ENCODE results near the gene TMEM131.
"Not testable (repeated sequence)": the region's sequence is repeated elsewhere in the genome, so short reads cannot be mapped to it uniquely, and the experiment has no call there.

The TMEM131 gene

DNA sequence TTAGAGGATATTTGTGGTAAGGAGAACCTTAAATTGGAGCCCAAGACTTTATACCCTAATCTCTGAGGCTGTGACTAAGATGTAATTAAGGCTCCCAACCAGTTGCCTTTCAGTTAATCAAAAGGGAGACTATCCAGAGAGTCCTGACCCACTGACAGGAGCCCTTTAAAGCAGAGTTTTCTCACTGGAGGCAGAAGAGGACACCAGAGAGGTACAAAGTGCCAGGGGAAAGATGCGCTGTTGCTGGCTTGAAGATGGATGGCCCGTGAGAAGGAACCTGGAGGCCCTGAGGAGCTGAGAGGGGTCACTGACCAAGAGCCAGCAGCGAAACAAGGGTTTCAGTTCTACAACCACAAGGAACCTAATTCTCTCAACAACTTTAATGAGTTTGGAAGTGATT is 137.3 kb downstream of the TMEM131 start:
- DNase-seq: no peak
- intact Hi-C loops (cut with DNase I; ENCODE audit: low total_unique reads): no loop called here
- TF ChIP-seq, protein P1, sequence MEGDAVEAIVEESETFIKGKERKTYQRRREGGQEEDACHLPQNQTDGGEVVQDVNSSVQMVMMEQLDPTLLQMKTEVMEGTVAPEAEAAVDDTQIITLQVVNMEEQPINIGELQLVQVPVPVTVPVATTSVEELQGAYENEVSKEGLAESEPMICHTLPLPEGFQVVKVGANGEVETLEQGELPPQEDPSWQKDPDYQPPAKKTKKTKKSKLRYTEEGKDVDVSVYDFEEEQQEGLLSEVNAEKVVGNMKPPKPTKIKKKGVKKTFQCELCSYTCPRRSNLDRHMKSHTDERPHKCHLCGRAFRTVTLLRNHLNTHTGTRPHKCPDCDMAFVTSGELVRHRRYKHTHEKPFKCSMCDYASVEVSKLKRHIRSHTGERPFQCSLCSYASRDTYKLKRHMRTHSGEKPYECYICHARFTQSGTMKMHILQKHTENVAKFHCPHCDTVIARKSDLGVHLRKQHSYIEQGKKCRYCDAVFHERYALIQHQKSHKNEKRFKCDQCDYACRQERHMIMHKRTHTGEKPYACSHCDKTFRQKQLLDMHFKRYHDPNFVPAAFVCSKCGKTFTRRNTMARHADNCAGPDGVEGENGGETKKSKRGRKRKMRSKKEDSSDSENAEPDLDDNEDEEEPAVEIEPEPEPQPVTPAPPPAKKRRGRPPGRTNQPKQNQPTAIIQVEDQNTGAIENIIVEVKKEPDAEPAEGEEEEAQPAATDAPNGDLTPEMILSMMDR (IDR thresholded peaks at IDR 0.05): no peak

DNA sequence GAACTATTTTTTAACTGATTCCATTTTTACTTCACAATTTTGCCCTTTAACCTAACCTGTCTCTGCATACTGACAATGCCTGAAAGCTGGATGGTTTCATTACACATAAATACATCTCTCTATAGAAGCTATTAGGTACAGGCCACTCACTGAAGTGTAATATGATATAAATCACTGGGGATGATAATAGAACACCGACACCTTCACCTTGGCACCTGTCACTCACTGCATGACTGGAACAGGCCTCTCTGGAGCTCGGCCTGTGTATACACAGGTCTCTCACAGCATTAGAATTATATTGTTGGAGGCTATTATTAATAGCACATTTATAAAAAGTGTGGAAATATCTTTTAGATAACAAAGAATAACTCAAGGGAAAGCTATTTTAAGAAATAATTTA is 138.2 kb downstream of the TMEM131 start:
- Histone ChIP-seq H3K27ac (no peak overlapping the region), H3K27me3 (no peaks in the 10 kb centered on the region), H3K9me3 (no peaks in the 10 kb centered on the region), H3K4me3 (no peak overlapping the region), H3K36me3 (peaks cover 0 to 12% (median 7%) of the 10 kb centered on the region in 3 donors), H3K4me1 (no peaks in the 10 kb centered on the region)
- intact Hi-C loops (cut with DNase I; ENCODE audit: low total_unique reads): no loop called here
- DNase-seq: no peak
- TF ChIP-seq, protein P1 (IDR thresholded peaks at IDR 0.05): no peak

More for the DNA sequence above, 137.3 kb downstream of the TMEM131 start:
- H3K4me3 ChIP-seq: no peak overlapping the region
- H3K27me3 ChIP-seq: no peaks in the 10 kb centered on the region
- peaks cover 0 to 12% (median 7%) of the 10 kb centered on the region in 3 donors for H3K36me3 ChIP-seq
- H3K9me3 ChIP-seq: no peaks in the 10 kb centered on the region
- H3K27ac ChIP-seq: no peak overlapping the region
- no peaks in the 10 kb centered on the region for H3K4me1 ChIP-seq

DNA sequence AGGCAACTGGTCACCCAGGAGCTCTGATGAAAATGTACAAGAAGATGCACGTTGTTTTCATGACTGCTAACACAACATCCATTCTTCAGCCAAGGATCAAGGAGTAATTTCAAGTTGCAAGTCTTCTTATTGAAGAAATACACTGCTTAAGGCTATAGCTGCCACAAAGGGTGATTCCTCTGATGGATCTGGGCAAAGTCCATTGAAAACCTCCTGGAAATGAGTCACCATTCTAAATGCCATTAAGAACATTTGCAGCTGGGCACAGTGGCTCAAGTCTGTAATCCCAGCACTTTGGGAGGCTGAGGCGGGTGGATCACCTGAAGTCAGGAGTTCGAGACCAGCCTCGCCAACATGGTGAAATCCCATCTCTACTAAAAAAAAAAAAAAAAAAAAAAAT is 142.7 kb downstream of the TMEM131 start:
- intact Hi-C loops (cut with DNase I; ENCODE audit: low total_unique reads); H3K27me3 ChIP-seq; H3K27ac ChIP-seq; H3K9me3 ChIP-seq; DNase-seq; H3K4me3 ChIP-seq; H3K36me3 ChIP-seq: not testable (repeated sequence)
- H3K4me1 ChIP-seq: peaks cover 0 to 14% (median 0%) of the 10 kb centered on the region in 4 donors

DNA sequence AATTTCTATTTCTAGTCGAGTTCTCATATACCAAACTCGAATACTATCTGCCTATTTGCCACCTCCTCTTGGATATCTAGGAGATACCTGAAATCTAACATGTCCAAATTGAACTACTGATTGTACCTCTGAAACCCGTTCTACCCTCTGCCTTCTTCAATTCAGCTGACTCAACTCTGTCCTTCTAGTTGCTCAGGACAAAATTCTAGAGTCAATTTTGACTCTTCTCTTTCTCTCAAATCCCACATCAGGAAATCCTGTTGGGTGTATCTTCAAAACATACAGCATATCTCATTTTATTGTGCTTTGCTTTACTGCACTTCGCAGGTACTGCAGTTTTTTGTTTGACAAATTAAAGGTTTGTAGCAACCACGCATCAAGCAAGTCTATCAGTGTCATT is 144.6 kb downstream of the TMEM131 start:
- no peak overlapping the region for H3K27ac ChIP-seq
- DNase-seq: no peak
- TF ChIP-seq, protein P1 (IDR thresholded peaks at IDR 0.05): no peak
- H3K4me1 ChIP-seq: peaks cover 0 to 16% (median 0%) of the 10 kb centered on the region in 4 donors
- H3K4me3 ChIP-seq: no peak overlapping the region
- H3K36me3 ChIP-seq: no peaks in the 10 kb centered on the region
- intact Hi-C loops (cut with DNase I; ENCODE audit: low total_unique reads): no loop called here
- no peaks in the 10 kb centered on the region for H3K27me3 ChIP-seq
- H3K9me3 ChIP-seq: no peaks in the 10 kb centered on the region

DNA sequence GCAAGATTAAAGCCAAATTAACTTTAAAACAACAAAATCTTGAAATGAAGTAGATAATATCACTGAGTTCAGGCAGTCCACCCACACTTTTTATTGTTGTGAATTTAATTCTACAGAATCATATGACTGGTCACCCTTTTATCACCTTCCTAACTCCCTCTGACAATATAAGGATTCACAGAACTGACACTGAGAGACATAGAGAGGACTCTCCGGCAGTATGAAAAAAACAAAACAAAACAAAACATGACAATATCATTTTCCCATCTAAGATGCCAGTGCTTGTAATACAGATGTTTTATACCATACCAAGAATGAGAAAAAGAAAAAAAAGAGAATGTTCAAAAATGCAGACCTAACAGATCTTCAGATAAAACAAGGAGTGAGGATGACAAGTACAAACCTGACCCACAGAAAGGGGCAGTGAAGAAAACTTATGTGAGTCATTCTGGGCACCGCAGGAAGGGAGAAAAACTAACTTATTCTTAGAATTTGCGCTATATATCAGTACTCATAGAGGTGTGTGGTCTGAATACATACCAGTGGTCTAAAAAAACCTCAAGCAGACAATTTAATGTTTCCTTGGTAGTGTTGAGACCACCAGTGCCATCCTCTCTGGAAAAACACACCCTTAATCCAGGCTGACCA is 145.7 kb downstream of the TMEM131 start:
- Histone ChIP-seq H3K27me3 (no peaks in the 10 kb centered on the region), H3K27ac (no peak overlapping the region), H3K9me3 (no peaks in the 10 kb centered on the region), H3K4me1 (peaks cover 0 to 16% (median 0%) of the 10 kb centered on the region in 4 donors), H3K4me3 (no peak overlapping the region), H3K36me3 (no peaks in the 10 kb centered on the region)
- intact Hi-C loops (cut with DNase I; ENCODE audit: low total_unique reads): no loop called here
- DNase-seq: no peak
- TF ChIP-seq, protein P1 (IDR thresholded peaks at IDR 0.05): no peak

DNA sequence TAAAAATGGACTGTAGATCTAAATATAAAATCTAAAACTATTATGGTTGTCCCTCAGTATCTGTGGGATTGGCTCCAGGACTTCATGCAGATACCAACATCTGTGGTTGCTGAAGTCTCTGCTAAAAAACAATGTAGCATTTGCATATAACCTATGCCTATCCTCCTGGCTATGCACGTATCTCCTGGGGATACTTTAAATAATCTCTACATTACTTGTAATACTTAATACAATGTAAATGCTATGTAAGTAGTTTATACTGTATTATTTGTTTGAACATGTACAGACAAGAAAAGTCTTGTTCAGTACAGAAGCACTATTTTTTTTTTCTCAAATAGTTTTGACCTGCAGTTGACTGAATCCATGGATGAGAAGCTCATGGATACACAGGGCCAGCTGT is 147.4 kb downstream of the TMEM131 start:
- TF ChIP-seq, protein P1 (IDR thresholded peaks at IDR 0.05): no peak
- DNase-seq: no peak
- intact Hi-C loops (cut with DNase I; ENCODE audit: low total_unique reads): no loop called here
- Histone ChIP-seq H3K27me3 (no peaks in the 10 kb centered on the region), H3K27ac (no peak overlapping the region), H3K36me3 (no peaks in the 10 kb centered on the region), H3K4me3 (no peak overlapping the region), H3K4me1 (peaks cover 0 to 16% (median 0%) of the 10 kb centered on the region in 4 donors), H3K9me3 (no peaks in the 10 kb centered on the region)

DNA sequence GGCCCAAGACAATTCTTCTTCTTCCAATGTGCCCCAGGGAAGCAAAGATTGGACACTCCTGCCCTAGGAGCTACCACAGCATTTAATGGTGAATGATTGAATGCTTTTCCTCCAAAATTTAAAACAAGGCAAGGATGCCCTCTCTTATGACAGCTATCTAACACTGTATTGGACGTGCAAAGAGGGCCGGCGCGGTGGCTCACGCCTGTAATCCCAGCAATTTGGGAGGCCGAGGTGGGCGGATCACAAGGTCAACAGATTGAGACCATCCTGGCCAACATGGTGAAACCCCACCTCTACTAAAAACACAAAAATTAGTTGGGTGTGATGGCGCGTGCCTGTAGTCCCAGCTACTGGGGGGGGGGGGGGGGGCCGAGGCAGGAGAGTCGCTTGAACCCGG is 149.0 kb downstream of the TMEM131 start:
- H3K27me3 ChIP-seq; DNase-seq; H3K4me3 ChIP-seq; H3K9me3 ChIP-seq; H3K27ac ChIP-seq; intact Hi-C loops (cut with DNase I; ENCODE audit: low total_unique reads); H3K36me3 ChIP-seq: not testable (repeated sequence)
- peaks cover 0 to 16% (median 0%) of the 10 kb centered on the region in 4 donors for H3K4me1 ChIP-seq

Data from tibial artery (tissue), 4 donors.